ENCODE data around the gene PEX5L.

DNA sequence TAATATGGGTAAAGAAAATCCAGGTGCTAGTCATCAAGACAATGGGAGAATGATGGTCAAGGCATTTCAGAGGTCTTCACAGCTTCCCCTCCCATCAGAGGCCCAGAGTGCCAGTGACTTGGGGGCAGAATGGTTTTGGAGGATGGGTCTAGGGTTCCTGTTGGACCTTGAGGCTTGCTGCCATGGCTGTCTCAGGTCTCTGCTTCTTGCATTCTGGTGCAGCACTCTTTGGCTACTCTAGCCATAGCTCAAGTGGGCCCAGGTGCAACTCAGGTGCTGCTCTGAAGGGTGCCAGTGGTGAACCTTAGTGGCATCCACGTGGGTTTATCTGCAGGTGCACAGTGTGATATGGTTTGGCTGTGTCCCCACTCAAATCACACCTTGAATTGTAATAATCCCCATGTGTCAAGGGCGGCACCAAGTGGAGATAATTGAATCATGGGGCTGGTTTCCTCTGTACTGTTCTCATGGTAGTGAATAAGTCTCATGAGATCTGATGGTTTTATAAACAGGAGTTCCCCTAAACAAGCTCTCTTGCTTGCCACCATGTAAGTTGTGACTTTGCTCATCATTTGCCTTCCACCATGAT is 48.5 kb upstream of the PEX5L start:
- TF ChIP-seq POLR2AphosphoS5 (IDR thresholded peaks at IDR 0.05) (no peak), POLR2A (IDR thresholded peaks at IDR 0.05) (no peak), EP300 (IDR thresholded peaks at IDR 0.05) (no peak)
- TF ChIP-seq, protein P1, sequence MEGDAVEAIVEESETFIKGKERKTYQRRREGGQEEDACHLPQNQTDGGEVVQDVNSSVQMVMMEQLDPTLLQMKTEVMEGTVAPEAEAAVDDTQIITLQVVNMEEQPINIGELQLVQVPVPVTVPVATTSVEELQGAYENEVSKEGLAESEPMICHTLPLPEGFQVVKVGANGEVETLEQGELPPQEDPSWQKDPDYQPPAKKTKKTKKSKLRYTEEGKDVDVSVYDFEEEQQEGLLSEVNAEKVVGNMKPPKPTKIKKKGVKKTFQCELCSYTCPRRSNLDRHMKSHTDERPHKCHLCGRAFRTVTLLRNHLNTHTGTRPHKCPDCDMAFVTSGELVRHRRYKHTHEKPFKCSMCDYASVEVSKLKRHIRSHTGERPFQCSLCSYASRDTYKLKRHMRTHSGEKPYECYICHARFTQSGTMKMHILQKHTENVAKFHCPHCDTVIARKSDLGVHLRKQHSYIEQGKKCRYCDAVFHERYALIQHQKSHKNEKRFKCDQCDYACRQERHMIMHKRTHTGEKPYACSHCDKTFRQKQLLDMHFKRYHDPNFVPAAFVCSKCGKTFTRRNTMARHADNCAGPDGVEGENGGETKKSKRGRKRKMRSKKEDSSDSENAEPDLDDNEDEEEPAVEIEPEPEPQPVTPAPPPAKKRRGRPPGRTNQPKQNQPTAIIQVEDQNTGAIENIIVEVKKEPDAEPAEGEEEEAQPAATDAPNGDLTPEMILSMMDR (IDR thresholded peaks at IDR 0.05): peak in 2 of 7 experiments; percentile 17 to 19

Data from stomach (tissue), 4 donors.